Thoracic aorta (tissue), 2 donors: Measurements from ENCODE around the gene COPS4. TPM values are rescaled to one million over a fixed set of nuclear protein-coding genes. Genes with fewer than 3 reads are reported as not detected.
"Not testable (repeated sequence)": the region's sequence is repeated elsewhere in the genome, so short reads cannot be mapped to it uniquely, and the experiment has no call there.

Experiments
- ATAC-seq: fragments of 150-250 bp; one replicate; pipeline ENCODE4 v1.8.0; 2017; ENCODE audit warnings: low read depth; ENCODE audit not compliant: insufficient number of reproducible peaks, low FRiP score
- DNase-seq: peaks from one replicate; pipeline ENCODE4 v3.0.0-alpha.2; 2020; ENCODE audit warnings: low spot score
- H3K27ac ChIP-seq, 2 donors: fragments of 200-600 bp; sonication (generic); 1 replicate in 1 of 2; 2 replicates in 1 of 2; pipeline ENCODE4 v1.5.1; 2016; ENCODE audit warnings: mild to moderate bottlenecking in 2 of 2, moderate library complexity in 2 of 2
- H3K27me3 ChIP-seq: fragments of 200-600 bp; sonication (generic); replicated peaks from 2 replicates; pipeline ENCODE4 v1.6.0; 2016; ENCODE audit warnings: mild to moderate bottlenecking; ENCODE audit not compliant: insufficient read depth
- H3K36me3 ChIP-seq: fragments of 200-600 bp; sonication (generic); one replicate; pipeline ENCODE4 v1.5.1; 2016
- H3K4me1 ChIP-seq, 2 donors: fragments of 200-600 bp; sonication (generic); 1 replicate in 1 of 2; 2 replicates in 1 of 2; pipeline versions ENCODE4 v1.5.1 to v1.6.0; 2016; ENCODE audit warnings: low read depth in 2 of 2, mild to moderate bottlenecking in 1 of 2; ENCODE audit not compliant: control insufficient read depth in 1 of 2
- H3K4me3 ChIP-seq: fragments of 200-600 bp; sonication (generic); 2 replicates; pipeline ENCODE4 v1.5.1; 2016; ENCODE audit warnings: mild to moderate bottlenecking
- H3K9me3 ChIP-seq: fragments of 200-600 bp; sonication (generic); 2 replicates; pipeline ENCODE4 v1.5.1; 2016
- total RNA-seq, 2 donors: library from RNA; depleted of rRNA; stranded (reverse); fragments of >200 nt; gene quantifications; one replicate each; pipeline versions ENCODE4 v1.1.0 to v1.2.3, GENCODE V29; 2016
- TF ChIP-seq, protein P1 (sequence below): fragments of 200-600 bp; sonication (generic); IDR thresholded peaks from one replicate; pipeline ENCODE4 v1.5.1; 2019; ENCODE audit warnings: antibody characterized with exemption

COPS4 gene
- total RNA-seq, 2 donors from 2014 or later: 40.3 to 70.7 TPM

DNA sequence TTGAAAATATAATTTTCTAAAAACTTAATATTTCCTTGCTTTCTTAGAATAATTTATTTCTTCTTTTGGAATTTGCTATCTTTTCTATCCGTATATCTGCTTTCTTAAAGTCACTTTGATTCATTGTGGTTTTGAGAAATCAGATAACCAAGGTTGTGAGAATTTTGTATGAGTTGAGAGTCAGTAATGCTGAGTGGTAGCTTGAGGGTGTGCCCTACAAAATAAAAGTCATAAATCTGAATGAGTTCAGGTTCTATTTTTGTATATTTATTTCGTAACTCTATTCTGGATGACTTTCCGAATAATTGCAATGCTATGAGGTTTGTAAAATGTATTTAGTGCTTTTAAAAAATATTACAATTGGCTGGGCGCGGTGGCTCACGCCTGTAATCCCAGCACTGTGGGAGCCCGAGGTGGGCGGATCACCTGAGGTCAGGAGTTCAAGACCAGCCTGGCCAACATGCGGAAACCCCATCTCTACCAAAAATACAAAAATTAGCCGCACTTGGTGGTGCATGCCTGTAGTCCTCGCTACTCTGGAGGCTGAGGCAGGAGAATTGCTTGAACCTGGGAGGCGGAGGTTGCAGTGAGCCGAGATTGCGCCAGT, 8.9 kb downstream of the COPS4 start:
- peaks cover 0 to 7% of the 10 kb centered on the region in 2 donors for H3K4me1 ChIP-seq
- H3K4me3 ChIP-seq: no peak overlapping the region
- peak overlapping the region in 1 of 2 donors; percentile 73 for H3K27ac ChIP-seq
- no peaks in the 10 kb centered on the region for H3K9me3 ChIP-seq
- H3K36me3 ChIP-seq: no peaks in the 10 kb centered on the region
- ATAC-seq (peak; percentile 98), DNase-seq (no peak)
- TF ChIP-seq, protein P1, sequence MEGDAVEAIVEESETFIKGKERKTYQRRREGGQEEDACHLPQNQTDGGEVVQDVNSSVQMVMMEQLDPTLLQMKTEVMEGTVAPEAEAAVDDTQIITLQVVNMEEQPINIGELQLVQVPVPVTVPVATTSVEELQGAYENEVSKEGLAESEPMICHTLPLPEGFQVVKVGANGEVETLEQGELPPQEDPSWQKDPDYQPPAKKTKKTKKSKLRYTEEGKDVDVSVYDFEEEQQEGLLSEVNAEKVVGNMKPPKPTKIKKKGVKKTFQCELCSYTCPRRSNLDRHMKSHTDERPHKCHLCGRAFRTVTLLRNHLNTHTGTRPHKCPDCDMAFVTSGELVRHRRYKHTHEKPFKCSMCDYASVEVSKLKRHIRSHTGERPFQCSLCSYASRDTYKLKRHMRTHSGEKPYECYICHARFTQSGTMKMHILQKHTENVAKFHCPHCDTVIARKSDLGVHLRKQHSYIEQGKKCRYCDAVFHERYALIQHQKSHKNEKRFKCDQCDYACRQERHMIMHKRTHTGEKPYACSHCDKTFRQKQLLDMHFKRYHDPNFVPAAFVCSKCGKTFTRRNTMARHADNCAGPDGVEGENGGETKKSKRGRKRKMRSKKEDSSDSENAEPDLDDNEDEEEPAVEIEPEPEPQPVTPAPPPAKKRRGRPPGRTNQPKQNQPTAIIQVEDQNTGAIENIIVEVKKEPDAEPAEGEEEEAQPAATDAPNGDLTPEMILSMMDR: no peak
- H3K27me3 ChIP-seq: no peaks in the 10 kb centered on the region

DNA sequence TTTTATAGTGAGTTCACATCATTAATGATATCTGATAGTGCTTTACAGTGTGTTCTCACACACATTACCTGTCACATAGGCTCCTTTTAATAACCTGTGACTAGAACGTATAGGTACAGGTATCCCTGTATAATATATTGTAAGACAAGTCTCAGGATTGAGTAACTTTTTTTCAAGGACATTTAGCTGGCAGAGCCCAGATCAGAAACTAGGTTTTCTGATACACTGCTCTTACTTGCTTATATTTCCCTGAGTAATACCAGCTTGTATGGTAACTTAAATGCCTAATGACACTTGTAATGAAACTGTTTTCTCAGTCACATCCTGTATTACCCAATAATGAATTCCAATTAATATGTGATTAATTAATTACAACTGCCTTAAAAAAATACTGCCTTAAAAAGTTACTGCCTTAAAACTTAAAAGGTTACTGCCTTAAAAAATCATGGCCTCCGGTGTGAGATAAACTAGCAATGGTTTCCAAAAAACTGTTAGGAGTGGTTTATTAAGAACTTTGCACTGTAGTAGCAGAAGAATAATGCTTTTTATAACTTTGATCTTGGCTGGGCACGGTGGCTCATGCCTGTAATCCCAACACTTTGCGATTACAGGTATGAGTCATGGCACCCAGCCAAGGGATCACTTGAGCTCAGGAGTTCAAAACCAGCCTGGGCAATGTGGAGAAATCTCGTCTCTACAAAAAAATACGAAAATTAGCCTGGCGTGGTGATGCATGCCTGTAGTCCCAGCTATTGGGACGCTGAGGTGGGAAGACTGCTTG, 11.9 kb downstream of the COPS4 start:
- TF ChIP-seq, protein P1: no peak
- no peak for ATAC-seq
- no peak for DNase-seq
- H3K27ac ChIP-seq: no peak overlapping the region
- no peaks in the 10 kb centered on the region for H3K9me3 ChIP-seq
- H3K27me3 ChIP-seq: no peaks in the 10 kb centered on the region
- peaks cover 0 to 7% of the 10 kb centered on the region in 2 donors for H3K4me1 ChIP-seq
- H3K36me3 ChIP-seq: peaks cover 19% of the 10 kb centered on the region
- H3K4me3 ChIP-seq: no peak overlapping the region

DNA sequence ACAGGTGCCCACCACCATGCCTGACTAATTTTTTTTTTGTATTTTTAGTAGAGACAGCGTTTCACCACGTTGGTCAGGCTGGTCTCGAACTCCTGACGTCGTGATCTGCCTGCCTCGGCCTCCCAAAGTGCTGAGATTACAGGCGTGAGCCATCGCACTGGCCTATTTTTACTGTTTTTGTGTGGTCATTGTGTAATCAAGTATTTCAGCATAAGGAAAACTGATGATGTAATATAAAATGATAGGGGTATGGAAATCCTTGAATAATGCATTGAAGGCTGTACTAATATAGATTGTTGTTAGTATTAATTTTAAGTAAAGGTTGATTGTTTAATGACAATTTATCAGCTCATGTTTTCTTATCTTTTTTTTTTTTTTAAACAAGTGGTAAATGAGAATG, 13.8 kb downstream of the COPS4 start:
- H3K27ac ChIP-seq, H3K27me3 ChIP-seq, H3K4me1 ChIP-seq, ATAC-seq, H3K9me3 ChIP-seq, H3K4me3 ChIP-seq, DNase-seq: not testable (repeated sequence)
- H3K36me3 ChIP-seq: peaks cover 19% of the 10 kb centered on the region

DNA sequence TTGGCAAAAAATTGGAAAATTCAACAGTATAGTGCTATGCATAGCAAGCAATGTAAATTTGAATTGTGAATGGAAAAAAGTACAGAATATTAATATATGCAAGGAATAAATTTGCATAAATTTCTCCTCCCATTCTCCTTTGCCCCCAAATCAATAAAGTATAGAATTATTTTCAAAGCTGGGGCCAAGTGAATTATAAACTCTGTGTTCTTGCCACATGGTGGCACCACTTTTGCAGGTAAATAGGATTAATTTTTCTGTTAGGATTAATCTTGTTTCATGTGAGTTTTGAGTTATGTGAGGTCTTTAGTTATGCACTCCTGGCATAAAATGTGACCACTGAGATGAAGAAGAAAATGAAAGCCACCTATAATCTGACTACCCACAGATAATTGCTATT, 19.9 kb downstream of the COPS4 start:
- H3K36me3 ChIP-seq: peaks cover 16% of the 10 kb centered on the region
- DNase-seq (no peak), ATAC-seq (no peak)
- H3K27ac ChIP-seq: no peak overlapping the region
- H3K4me1 ChIP-seq: no peaks in the 10 kb centered on the region
- no peaks in the 10 kb centered on the region for H3K27me3 ChIP-seq
- no peak overlapping the region for H3K4me3 ChIP-seq
- TF ChIP-seq, protein P1: no peak
- H3K9me3 ChIP-seq: no peaks in the 10 kb centered on the region

DNA sequence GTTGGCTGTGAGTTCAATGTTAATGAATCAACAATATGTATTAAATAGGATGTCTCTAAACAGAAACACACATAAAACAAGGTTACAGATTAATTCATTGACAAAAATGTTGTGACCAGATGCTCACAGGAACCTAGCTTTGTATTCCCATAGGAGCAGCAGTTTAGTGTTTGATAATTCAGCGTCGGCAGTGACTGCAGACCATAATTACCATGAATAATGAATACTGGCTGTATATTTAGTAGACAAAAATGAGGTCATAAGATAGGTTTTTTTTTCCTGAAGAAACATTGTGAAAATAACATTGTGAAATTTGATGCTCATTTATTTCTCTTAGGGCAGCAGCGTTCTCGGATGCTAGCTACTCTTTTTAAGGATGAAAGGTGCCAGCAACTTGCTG, 27.8 kb downstream of the COPS4 start:
- no peak for ATAC-seq
- Histone ChIP-seq H3K4me3 (no peak overlapping the region), H3K4me1 (no peaks in the 10 kb centered on the region), H3K27ac (no peak overlapping the region), H3K9me3 (no peaks in the 10 kb centered on the region), H3K36me3 (peaks cover 29% of the 10 kb centered on the region), H3K27me3 (no peaks in the 10 kb centered on the region)
- no peak for DNase-seq
- TF ChIP-seq, protein P1: no peak
